NCI-H2171 treated with DMSO at 0.1 percent for 48 hours (cell line): ENCODE measurements around the gene OR2V1.
"Not testable (repeated sequence)": the region's sequence is repeated elsewhere in the genome, so short reads cannot be mapped to it uniquely, and the experiment has no call there.

Experiments used
- DNase-seq: peaks from one replicate; lab custom pipeline; 2025; lab: John Stamatoyannopoulos, UW

The OR2V1 gene

DNA sequence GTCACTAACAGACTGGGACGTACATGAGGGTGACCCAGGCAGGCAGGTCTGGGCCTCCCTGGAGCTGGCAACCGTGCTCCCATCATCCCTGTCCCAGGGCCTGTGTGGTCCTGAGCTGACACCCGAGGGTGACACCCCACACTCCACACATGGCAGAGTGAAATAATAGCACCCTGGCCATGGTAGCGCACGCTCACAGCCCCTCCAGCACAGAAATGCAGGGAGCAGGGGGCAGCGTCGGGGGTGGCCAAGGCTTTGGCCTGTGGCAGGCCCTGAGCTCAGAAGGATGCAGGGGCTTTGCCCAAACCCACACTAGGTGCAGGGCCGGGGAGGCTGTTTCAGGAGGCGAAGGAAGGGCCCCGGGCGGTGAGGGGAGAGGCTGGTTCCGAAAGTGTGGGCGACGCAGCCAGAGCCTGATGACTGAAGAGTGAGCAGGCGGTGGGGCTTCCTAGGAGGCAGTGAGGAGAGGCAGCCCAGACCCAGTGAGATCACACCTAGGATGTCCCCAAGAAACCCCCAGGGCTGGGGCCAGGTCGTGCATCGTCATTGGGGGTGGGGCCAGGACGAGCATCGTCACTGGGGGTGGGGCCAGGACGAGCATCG lies 29.3 kb upstream of the OR2V1 start:
- peak; percentile 15 for DNase-seq

DNA sequence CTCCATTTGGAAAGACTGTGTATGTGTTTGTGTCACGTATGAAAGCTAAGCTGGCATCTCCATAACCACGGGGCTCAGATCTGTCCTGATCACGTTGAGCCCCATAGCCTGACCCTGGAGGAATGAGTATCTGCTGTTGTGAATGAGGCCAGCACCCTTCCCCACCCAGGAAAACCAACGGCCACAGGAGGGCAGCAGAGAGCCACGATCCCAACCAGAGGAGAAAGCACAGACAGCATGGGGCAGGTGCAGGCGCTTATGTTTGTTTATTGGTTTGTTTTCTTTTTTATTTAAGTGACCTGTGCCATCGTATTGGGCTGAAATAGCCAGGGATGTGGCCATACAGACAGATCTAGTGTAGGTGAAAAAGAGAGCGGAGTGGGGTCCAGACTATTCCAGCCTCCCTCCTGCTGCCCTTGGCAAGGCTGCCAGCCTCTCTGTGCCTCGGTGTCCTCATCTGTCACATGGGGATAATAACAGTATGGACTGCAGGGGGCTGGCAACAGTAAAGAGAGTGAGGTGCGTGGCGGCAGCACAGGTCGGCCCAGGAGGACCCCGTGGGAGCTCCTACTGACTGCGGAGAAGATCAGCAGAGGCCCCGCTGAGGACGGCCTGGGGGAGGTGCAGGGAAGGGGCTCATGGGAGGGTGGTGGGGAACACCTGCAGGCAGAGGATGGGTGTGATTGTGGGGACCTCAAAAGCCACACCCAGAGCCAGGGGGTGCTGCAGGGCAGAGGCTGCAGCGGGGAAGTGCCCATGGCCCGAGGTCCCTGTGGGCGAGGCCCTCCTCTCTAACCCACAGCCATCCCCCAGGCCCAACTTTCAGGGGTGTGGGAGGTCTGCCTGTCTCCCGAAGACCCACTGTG lies 28.6 kb upstream of the OR2V1 start:
- peak; percentile 59 for DNase-seq

DNA sequence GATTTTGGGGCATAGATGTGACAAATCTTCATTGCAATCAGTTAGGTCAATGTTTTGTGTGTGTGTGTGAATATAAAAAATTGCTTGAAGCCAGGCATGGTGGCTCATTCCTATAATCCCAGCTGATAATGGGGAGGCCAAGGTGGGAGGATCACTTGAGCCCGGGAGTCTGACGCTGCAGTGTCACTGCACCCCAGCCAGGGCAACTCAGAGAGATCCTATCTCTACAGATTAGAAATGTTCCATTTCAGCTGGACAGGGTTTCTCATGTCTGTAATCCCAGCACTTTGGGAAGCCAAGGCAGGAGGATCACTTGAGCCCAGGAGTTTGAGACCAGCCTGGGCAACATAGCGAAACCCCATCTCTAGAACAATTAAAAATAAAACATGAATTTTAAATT lies 27.9 kb upstream of the OR2V1 start:
- DNase-seq, result no peak

DNA sequence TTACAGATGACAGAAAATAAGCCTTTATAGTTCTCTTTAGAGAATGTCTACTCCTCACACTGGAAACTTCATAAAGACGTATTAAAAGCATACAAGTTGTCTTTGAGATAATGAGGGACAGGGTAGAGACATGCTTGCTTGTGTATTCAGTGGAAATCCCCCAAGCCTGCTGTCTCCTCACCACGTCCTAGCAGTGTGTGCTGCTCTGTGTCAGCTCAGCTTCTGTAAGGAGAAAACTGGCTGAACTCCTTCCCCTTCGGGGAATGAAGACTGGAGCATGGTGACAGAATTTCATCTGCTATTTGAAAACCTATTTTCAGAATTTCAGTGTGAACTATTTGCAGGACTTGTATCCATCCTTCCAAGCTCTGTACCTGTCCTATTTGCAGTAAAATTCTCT lies 25.8 kb upstream of the OR2V1 start:
- no peak for DNase-seq

DNA sequence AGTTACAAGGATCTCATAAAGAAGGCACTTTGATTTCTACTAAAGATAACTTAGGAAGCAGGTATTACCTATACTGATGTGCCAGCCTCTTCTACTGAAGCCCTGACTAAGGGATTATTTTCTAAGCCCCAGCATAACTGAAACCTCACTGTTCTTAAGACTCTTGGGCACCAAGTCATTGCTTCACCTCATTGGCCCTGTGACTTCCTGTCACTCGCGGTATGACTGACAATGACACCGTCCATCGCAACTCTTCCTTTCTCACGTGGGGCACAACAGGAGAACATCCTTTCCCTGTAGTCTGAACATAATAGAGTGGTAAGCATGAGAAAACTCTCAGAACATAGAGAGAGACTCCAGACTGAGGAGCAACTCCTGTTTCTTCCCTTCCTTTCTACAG lies 22.8 kb upstream of the OR2V1 start:
- DNase-seq, result no peak

DNA sequence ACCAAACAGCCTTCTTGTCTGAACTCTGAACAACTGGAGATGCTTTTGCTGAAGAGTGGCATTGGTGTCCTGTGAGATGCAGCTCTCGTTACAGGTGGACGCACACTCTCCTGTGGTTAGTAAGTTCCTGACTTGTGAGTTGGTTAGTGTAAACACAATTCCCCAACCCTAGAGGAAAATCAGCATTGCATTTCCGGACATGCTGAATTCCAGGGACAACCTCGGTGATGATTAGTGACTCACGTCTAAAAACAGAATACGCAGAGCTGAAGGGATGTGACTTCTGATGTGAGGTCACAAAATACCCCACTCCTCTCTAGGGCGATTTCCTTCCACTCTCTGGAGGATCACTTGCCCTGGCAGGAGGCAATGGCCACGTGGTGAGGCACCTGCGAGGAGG lies 21.4 kb upstream of the OR2V1 start:
- DNase-seq, result no peak

DNA sequence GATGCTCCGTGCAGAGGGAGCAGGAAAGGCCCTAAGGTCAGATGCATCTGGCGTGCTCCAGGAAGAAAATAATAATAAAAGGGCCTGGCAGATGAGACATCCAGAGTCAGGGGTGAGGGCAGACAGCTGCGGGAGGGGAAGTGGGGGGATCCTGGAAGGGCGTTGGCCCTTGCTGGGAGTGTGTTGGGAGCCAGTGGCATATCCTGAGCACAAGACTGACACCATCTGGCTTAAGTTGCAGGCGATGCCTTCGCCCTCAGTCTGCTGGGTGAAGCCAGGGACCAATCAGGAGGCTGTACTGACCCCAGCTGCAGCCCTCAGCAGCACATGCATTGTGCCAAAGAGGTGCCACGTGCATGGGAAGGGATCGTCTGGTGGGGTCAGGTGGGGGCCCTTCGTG lies 20.2 kb upstream of the OR2V1 start:
- DNase-seq, result no peak

DNA sequence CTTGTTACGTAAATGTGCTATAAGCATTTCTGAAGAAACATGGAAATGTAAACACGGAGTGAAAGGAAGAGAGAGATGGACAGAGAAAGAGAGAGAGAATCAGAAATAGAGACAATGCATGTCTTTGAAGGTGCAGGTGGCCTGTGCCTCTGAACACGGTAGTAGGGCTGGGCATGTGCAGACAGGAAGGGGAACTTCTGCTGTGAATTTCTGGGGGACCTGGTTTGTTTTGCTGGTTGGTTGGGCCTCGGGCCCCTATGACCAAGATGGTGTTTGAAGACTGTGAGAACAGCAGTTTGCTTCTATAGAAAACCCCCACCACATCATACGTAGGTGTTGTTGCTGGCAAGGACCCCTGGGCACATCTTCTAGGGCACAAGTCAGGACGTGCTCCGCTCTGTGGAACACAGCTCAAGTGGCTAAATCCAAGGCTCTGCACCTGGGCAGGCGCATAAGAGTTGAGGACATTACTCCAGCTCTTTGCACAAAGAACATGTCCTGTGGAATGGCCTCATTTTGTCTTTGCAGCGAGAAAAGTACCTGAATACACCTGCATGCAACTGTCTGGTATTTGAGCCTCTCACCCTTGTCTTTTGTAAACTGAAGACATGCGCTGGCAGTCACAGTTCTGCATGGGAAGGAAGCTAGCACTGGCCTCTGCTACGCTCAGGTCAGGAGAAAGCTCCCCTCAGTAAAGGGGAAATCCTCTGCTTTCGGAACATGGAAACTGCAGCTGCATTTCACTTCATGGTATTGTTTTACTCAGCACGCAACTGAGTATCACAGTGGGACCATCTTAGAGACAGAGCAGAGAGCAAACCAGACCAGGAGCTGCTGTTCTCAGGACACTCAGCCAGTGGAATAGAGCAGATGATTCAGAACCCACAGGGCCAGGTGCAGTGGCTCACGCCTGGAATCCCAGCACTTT lies 19.1 kb upstream of the OR2V1 start:
- no peak for DNase-seq

DNA sequence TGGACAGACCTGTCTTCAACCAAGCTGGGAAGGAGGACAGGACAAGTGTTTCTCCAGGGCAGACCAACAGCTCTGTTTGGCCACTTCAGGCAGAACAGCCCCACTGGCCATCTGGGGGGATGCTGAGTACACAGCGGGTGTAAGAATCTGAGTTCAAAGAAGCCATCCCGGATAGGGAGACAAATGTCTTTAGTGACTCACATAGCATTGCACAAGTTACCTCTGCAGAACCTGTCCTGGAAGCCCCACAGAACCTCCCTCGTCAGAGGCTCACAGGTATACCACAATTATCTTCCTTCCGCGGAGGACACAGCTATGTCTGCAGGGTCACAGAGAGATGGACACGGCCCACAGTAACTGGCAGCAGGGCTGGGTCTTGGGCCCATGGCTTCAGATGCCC lies 18.4 kb upstream of the OR2V1 start:
- DNase-seq, result no peak

DNA sequence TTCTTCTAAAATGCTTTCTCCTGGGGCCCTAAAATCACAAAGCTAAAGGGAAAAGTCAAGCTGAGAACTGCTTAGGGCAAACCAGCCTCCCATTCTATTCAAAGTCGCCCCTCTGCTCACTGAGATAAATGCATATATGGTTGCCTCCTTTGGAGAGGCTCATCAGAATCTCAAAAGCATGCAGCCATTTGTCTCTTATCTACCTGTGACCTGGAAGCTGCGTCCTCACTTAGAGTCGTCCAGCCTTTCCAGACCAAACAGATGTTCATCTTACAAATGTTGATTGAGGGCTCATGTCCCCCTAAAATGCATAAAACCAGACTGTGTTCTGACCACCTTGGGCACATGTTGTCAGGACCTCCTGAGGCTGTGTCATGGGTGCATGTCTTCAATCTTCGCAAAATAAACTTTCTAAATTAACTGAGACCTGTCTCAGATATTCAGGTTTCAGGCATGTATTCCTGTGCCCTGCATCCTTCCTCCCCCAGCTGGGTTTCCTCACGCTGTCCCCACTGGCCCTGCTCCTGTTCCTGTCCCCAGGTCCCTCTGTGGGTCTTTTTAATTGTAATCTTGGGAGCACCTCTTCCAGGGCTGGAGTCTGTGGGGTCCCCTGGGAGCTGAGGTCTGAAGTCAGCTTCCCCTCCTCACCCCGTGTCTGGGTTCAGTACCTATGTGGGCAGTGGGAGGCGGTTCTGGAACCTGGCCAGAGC lies 16.1 kb upstream of the OR2V1 start, which contains the start of gene OR2V2:
OR2V2 (plus strand) TSS at position 660 of the 710 bp plus-strand sequence. CDS start 7,357 bp downstream, outside the sequence.
- DNase-seq, result not testable (repeated sequence)

DNA sequence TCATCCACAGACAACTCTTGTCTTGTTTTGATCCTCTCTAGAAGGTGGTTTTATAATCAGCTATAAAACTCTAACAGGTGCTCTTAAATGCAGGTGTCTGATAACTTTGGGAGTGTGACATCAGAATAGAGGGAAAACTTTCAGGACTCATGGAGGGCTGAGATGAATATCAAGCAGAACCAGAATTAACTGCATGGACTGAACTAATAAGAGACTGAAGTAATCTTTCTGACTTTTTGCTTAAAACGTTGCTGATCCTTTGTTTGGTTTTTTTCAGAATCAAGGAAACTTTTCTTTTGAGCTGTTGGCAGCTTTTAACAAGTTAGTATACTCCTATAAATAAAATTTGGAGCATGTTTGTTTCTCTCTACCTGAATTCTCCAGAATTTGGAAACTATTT lies 14.2 kb upstream of the OR2V1 start:
- DNase-seq, result no peak

DNA sequence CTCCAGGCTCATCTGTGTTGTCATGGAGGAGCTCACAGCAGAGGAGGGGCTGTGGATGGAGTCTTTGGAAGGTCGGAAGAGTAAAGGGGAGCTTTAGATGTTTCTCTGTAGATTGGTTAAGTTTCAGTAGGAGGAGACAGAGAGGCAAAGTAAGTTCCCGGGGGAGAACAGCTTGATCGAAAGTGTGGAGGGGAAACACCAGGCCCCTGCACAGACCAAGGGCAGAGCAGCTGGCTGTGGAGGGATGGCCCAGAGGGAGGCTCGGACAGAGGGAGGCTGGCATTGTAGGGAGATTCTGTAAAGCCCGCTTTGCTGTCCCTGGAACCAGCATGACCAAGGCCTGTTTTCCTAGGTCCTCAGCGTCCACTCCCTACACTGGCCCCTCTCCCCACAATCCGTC lies 11.1 kb upstream of the OR2V1 start:
- DNase-seq, result no peak

DNA sequence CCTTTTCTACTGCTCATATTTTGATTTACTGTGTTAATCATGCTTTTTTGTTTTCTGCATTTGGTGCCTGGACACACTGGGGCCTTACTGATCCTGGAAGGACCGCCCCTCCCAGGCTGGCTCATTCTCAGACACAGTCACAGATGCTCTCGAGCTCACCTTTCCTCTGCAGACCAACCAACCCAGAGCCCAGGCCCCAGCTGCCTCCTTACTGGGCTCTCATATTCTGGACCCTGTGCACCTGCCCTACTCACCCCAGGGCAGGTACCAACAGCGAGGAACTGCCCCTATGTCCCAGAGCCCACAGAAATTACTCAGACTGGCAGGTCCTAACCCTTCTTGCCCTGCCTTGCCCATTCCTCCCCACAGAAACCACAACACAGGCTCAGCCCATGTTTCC lies 9.8 kb upstream of the OR2V1 start:
- DNase-seq, result no peak

DNA sequence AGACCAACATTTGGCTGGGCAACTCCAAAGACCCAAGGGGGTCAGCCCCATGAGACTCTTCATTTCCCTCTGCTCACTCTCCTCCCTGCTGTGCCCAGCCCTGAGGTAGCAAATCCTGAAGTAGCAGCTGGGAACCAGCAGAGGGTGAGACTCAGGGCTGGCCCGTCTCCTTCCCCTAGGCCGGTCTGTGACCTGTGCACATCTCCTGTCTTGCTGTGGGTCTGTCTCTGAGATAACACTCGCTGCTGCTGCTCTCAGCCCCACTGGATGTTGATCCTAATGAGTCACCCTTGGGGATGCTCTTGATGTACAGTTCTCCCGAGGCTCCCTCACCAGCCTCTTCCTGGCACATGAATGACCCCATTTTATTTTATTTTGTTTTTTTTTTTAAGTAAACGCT lies 7.3 kb upstream of the OR2V1 start:
- no peak for DNase-seq

DNA sequence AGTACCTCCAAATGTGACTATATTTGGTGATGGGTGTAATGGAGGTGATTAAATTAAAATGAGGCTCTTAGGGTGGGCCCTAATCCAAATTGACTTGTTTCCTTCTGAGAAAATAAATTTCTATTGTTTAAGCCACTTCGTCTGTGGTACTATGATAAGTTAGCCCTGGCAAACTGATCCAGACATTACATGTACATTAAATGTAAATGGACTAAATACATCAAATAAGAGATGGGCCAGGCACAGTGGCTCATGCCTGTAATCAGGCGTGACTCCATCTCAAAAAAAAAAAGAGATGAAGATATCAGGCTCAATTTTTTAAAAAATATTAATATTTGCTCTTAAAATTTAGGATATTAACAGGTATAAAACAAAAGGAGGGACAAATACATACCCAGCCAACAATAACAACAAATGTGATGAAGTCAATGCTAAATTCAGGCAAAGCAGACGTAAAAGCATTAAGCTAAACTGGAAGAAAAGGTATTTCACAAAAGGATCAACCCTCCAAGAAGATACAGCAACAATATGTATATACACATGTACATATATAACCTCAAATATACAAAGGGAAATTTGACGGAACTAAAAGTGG lies 5.5 kb upstream of the OR2V1 start:
- no peak for DNase-seq

DNA sequence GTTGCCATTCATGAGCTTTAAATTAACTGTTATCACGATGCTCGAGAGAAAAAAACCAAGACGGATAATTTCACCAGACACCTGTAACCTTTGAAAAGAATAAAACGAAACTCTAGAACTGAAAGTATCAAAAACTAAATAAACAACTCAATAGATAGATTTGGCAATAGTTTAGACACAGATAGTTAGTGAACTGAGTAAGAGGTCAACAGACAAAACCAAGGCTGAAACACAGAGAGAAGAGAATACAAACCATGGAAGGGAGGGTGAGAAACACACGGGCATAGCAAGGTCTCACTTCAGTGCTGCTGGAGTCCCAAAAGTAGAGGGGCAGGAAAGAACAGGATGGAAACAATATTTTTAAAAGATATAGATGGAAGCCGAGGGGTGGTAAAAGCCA lies 3.3 kb upstream of the OR2V1 start:
- no peak for DNase-seq

DNA sequence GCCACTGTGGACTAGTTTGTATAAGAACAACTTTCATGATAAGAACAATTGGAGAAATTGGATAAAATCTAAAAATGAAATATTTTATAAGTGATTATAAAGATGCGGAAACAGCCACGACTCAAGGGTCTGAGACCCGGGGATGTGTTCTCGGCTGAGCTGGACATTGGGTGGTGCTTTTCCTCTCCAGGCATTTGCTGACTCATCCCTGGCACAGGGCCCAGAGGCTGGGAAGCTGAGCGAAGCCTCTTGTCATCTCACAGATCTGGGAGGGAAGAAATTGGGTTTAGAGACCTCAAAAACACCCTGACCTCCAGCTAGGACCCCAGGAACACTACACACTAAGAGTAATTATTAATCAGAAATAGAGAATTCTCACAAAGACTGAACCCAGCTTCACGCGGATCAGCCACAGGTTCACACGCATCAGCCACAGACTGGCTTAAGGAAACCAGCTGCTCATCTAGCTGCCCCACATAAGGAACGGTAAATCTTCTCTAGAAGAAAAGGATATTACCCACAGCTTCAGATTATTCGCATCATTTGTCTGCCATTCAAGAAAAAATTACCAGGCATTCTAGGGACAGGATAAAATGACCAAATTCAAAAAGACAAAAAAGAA lies 2.8 kb upstream of the OR2V1 start:
- no peak for DNase-seq

DNA sequence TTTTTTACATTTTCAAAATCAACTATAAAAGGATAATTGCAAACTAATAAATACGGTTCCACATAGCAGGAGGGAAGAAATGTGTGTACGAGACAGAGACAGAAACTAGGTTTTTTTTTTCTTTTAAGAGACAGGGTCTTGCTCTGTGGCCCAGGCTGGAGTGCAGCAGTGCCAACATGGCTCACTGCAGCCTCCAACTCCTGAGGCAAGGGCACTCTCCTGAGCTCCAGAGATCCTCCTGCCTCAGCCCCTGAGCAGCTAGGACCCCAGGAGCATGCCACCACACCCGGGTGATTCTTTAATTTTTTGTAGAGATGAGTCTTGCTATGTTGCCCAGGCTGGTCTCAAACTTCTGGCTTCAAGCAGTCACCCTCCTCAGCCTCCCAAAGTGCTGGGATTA lies 2.1 kb upstream of the OR2V1 start:
- no peak for DNase-seq

DNA sequence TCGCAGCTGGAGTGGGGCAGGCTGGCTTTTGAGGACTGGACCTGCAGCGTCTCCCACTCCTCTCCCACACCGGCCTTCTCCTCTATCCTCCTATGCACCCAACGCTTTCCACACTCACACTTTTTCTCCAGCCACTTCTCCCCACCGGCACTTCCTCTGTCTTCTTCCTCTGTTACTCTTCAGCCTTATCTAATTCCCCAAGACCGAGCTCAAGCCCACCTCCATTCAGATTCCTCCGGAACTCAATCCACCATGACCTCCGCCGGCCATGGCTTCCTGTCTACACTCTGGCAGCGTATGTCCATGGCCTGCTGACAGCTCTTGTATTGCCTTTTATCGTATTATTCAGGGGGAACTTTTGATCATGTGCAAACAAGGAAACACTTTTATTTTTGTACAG lies 545 bp upstream of the OR2V1 start:
- no peak for DNase-seq

DNA sequence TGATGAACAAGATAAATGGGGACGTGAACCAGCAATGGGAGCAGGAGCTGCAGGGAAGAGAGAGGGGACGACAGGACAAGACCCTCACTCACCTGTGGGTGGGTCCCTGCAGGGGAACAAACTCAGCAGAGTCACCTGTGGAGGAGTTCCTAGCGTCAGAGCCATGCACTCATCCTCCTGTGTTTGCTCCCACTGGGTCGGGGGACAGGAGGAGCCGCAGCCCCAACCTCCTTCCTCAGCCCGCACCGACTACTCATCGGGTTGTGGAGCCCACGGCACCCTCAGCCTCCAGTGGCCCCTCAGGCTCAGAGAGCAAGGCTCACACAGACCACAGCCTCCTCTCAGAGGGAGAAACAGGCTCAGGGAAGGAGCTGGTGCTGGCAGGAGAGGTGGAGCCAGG lies 888 bp downstream of the OR2V1 start:
- DNase-seq, result not testable (repeated sequence)

DNA sequence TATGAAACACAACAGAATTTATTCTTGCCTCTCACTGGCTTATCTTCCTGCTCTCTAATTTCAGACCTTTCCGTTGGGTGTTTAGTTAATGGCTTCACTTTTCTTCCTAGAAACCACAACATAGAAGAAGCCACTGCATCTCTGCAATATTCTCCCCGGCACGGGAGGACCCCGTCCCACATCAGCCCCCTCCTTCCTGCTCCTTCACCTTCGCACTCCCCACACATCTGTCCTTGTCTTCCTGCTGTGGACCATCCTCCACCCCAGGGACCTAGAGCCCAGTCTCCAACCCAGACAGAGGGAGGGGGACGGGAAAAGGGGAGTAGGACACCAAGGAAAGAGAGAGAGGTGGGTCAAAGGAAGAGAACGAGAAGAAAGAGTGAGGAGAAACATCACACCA lies 1.4 kb downstream of the OR2V1 start:
- no peak for DNase-seq
